Measurements from ENCODE around the gene LRRC4C.

LRRC4C gene

GRCh38 chr11:40166892-40167291, 1292.6 kb downstream of the LRRC4C start:
- no peak for DNase-seq (ENCODE audit: low read depth)
- H3K4me3 ChIP-seq (ENCODE audit: low read length) = no peak overlapping the region
- no peak for TF ChIP-seq CTCF (conservative IDR thresholded peaks at IDR 0.05; ENCODE audit: low read length)

DNA sequence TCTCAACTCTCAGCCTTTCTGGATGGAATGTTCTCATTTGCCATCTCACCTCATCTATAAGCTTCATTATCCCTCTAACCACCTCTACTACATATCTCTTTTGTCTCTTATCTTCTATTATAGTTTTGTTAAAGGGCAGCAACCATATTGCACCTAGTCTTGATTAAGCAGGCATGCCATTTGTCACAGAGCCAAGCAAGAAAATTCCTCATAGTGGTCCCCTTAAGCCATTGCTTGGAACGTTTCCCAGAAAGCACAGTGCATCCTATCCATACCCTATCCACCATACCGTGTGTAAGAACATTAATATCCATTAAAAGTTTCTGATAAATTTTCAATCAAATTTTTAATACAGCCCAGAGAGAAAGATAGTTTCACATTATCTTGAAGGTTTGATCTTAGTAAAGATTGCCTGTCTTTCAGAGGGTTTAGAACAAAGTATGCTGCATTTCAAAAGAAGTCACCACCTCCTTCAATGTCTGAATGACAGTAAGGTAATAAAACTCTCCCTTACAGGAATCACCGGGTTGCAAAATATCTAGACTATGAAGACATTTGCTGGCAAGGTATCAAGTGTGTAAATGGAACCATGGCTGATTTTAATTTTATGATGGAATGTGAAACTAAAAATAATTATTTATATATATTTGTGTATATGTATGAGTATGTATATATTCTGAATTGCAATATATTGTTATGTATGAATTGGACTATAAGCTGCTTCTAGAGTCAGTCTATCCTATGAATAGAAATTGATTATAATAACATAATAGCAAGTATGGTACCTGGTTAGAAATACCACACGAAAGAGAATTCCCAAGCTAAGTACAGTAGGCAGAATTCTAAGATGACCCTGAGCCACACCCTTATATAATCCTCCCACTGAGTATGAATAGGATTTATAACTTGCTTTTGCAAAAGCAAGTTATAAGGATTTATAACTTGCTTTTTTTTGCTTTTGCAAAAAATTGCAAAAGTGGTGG, 1296.3 kb downstream of the LRRC4C start:
- TF ChIP-seq CTCF (conservative IDR thresholded peaks at IDR 0.05; ENCODE audit: low read length) = no peak
- no peak for DNase-seq (ENCODE audit: low read depth)
- H3K4me3 ChIP-seq (ENCODE audit: low read length) = no peak overlapping the region

DNA sequence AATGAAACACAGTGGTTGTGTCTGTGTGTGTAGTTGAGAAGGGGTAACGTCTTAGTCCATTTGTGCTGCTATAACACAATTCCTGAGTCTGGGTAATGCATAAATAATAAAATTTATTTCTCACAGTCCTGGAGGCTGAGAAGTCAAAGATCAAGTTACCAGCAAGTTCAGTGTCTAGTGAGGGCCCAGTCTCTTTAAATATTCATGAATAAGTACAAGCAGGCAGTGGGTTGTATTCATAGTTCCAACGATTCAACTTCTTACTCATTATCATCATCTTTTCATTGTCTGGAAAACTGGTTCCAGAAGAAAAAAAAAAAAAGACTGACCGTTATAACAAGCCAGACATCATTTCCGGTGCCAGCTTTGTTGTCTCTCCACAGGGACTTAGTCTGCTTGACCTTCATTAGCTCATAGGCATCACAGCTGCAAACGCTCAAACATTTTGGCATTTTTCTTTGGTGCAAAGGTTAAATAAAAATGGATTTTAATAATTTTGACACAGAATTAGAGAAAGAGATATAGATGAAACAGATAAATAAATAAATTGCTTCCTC, 1297.5 kb downstream of the LRRC4C start:
- no peak overlapping the region for H3K4me3 ChIP-seq (ENCODE audit: low read length)
- TF ChIP-seq CTCF (conservative IDR thresholded peaks at IDR 0.05; ENCODE audit: low read length) = no peak
- DNase-seq (ENCODE audit: low read depth) = no peak

- H3K4me3 ChIP-seq (ENCODE audit: low read length) = no peak overlapping the region
- no peak for TF ChIP-seq CTCF (conservative IDR thresholded peaks at IDR 0.05; ENCODE audit: low read length)
- DNase-seq (ENCODE audit: low read depth) = no peak
Observed at GRCh38 chr11:40160418-40160817, 1299.0 kb downstream of the LRRC4C start.

GRCh38 chr11:40149721-40150120, 1309.7 kb downstream of the LRRC4C start:
- no peak for TF ChIP-seq CTCF (conservative IDR thresholded peaks at IDR 0.05; ENCODE audit: low read length)
- no peak for DNase-seq (ENCODE audit: low read depth)
- no peak overlapping the region for H3K4me3 ChIP-seq (ENCODE audit: low read length)

- TF ChIP-seq CTCF (conservative IDR thresholded peaks at IDR 0.05; ENCODE audit: low read length) = no peak
- H3K4me3 ChIP-seq (ENCODE audit: low read length) = no peak overlapping the region
- DNase-seq (ENCODE audit: low read depth) = no peak
Observed at GRCh38 chr11:40140560-40140959, 1318.9 kb downstream of the LRRC4C start.

DNA sequence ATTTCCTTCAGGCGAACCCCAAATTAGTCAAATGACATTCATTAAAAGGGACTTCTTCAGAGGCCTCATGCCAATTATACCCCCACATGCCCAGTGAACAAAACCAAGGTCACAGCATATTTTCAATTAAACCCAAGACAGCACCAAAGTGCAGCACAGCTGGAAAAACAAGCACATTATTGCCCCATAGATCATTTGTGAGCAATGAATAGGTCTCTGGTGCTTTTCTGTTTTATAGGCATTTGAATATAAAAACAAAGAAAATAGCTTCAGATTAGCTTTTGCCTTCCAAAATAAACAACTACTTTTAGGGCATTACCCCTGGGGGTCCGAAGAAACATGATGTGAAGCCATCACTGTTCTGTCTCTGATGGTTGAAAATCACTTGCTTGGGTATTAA, 1319.9 kb downstream of the LRRC4C start:
- H3K4me3 ChIP-seq (ENCODE audit: low read length) = no peak overlapping the region
- DNase-seq (ENCODE audit: low read depth) = no peak
- no peak for TF ChIP-seq CTCF (conservative IDR thresholded peaks at IDR 0.05; ENCODE audit: low read length)

All from AG10803 (cell line).